Epithelial cell of esophagus (primary cell): ENCODE data around the gene COL6A1.

Experiments
- DNase-seq: peaks from one replicate; pipeline ENCODE4 v3.0.0; 2010; ENCODE audit warnings: low read depth
- H3K4me3 ChIP-seq: 2 replicates; pipeline ENCODE4 v1.5.1; 2011; ENCODE audit warnings: mild to moderate bottlenecking, low read length, control low read depth
- TF ChIP-seq, protein P1 (sequence below): IDR thresholded peaks from 2 replicates; pipeline ENCODE4 v1.5.1; 2011; ENCODE audit warnings: low read depth, mild to moderate bottlenecking, low read length, control low read depth, inconsistent platforms; ENCODE audit not compliant: insufficient read depth; ENCODE audit errors: missing control alignments

The COL6A1 gene

DNA sequence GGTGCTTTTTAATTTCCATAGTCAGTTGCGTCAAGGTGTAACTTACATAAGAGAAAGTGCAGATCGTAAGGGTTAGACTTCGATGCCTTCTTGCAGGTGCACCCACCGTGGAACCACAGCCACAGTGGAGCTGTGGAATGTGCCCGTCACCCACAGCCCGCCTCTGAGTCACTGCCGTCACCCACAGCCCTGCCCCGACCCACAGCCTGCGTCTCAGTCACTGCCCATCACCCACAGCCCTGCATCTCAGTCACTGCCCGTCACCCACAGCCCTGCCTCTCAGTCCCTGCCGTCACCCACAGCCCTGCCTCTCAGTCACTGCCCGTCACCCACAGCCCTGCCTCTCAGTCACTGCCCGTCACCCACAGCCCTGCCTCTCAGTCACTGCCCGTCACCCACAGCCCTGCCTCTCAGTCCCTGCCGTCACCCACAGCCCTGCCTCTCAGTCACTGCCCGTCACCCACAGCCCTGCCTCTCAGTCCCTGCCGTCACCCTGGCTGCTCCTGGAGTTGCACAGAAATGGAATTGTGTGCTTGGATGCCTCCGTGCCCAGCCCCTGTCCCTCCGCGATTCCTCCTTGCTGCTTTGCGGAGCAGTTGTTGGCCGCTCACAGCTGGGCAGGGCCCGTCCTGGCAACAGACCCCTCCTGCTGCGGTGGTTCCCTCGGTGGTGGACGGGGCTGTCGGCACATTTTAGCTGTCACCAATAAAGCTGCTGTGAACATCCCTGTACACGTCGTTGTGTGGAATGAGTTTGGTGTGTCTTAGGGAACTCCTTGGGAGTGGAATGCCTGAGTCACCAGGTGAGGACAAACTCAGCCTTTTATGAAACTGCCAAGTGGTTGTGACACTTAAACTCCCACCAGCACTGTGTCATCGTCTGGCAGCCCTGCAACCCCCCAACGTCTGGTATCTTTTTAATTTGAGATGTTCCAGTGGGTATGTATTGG lies 71.4 kb downstream of the COL6A1 start:
- DNase-seq: peak; percentile 20
- no peak overlapping the region for H3K4me3 ChIP-seq
- TF ChIP-seq, protein P1, sequence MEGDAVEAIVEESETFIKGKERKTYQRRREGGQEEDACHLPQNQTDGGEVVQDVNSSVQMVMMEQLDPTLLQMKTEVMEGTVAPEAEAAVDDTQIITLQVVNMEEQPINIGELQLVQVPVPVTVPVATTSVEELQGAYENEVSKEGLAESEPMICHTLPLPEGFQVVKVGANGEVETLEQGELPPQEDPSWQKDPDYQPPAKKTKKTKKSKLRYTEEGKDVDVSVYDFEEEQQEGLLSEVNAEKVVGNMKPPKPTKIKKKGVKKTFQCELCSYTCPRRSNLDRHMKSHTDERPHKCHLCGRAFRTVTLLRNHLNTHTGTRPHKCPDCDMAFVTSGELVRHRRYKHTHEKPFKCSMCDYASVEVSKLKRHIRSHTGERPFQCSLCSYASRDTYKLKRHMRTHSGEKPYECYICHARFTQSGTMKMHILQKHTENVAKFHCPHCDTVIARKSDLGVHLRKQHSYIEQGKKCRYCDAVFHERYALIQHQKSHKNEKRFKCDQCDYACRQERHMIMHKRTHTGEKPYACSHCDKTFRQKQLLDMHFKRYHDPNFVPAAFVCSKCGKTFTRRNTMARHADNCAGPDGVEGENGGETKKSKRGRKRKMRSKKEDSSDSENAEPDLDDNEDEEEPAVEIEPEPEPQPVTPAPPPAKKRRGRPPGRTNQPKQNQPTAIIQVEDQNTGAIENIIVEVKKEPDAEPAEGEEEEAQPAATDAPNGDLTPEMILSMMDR: no peak

DNA sequence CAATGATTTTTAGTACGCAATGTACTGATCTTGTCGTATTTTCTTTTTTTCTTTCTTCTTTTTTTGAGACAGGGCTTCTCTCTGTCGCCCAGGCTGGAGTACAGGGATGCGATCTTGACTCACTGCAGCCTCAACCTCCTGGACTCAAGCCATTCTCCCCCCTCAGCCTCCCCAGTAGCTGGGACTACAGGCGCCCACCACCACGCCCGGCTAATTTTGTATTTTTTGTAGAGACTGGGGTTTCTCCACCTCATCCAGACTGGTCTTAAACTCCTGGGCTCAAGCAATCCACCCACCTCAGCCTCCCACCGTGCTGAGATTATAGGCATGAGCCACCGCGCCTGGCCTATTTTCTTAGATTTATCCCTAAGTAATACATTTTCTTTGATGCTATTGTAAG lies 72.5 kb downstream of the COL6A1 start:
- H3K4me3 ChIP-seq: no peak overlapping the region
- no peak for DNase-seq
- TF ChIP-seq, protein P1: no peak

DNA sequence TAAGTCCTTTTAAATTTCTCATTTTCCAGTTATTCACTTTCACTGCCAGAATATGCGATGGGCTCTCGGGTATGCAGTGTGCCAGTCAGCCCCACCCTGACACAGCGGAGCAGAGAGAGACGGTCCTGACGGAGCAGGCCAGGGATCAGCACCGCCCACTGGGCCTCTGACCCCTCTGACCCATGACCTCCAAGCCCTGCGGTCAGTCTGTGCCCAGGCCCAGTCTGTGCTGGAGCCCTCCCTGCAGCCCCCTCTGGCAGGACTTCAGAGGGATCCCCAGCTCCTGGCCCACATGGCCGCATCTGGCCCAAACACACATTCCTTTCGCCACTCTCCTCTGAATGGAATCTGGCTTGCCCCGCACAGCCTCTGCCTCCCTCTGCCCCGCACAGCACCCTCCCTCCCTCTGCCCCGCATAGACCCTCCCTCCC lies 72.9 kb downstream of the COL6A1 start:
- TF ChIP-seq, protein P1: no peak
- no peak for DNase-seq
- no peak overlapping the region for H3K4me3 ChIP-seq
